Astrocyte of the spinal cord (primary cell): ENCODE results near the gene CAVIN2.

Source experiments
- DNase-seq: peaks from one replicate; pipeline ENCODE4 v3.0.0; 2011; ENCODE audit warnings: low read depth, low spot score
- H3K4me3 ChIP-seq: 2 replicates; pipeline ENCODE4 v1.5.1; 2011; ENCODE audit warnings: low read depth, mild to moderate bottlenecking, low read length, moderate library complexity
- in situ Hi-C: cut with HindIII; loops from 2 replicates; pipeline ENCODE4 v1.10.0; 2017; ENCODE audit warnings: low sequenced_read_pairs
- TF ChIP-seq, protein P1 (sequence below): IDR thresholded peaks from 2 replicates; pipeline ENCODE4 v1.5.1; 2012; ENCODE audit warnings: low read depth, mild to moderate bottlenecking, low read length, inconsistent platforms

CAVIN2 gene

GRCh38 chr2:191877875-191878274, 31.0 kb upstream of the CAVIN2 start:
- TF ChIP-seq, protein P1, sequence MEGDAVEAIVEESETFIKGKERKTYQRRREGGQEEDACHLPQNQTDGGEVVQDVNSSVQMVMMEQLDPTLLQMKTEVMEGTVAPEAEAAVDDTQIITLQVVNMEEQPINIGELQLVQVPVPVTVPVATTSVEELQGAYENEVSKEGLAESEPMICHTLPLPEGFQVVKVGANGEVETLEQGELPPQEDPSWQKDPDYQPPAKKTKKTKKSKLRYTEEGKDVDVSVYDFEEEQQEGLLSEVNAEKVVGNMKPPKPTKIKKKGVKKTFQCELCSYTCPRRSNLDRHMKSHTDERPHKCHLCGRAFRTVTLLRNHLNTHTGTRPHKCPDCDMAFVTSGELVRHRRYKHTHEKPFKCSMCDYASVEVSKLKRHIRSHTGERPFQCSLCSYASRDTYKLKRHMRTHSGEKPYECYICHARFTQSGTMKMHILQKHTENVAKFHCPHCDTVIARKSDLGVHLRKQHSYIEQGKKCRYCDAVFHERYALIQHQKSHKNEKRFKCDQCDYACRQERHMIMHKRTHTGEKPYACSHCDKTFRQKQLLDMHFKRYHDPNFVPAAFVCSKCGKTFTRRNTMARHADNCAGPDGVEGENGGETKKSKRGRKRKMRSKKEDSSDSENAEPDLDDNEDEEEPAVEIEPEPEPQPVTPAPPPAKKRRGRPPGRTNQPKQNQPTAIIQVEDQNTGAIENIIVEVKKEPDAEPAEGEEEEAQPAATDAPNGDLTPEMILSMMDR = no peak
- in situ Hi-C loops = no loop called here
- no peak overlapping the region for H3K4me3 ChIP-seq

GRCh38 chr2:191875859-191876258, 29.0 kb upstream of the CAVIN2 start:
- in situ Hi-C loops = no loop called here
- TF ChIP-seq, protein P1 = no peak
- no peak overlapping the region for H3K4me3 ChIP-seq
- no peak for DNase-seq

More at GRCh38 chr2:191877875-191878274, 31.0 kb upstream of the CAVIN2 start:
- no peak for DNase-seq

GRCh38 chr2:191870744-191871143, 23.9 kb upstream of the CAVIN2 start:
- in situ Hi-C loops = no loop called here
- TF ChIP-seq, protein P1 = peak; percentile 36
- no peak overlapping the region for H3K4me3 ChIP-seq
- no peak for DNase-seq

DNA sequence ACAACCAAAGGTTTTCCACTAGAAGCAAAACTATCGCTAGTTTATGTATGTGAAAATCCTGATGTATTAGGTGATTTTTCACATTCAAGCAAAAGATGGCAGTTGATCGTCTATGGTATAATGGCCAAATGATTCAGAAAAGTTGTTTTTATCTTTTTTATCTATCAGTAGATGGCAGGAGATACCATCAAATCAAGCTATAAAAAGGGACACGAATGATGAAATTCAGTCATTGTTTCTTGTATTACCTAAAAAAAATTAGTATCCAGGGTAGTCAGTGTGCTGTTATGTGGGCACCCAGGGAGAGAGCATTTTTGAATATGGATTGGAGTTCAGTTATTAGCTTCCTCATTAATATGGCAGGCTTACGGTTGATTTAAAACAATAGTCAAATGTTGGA, 22.9 kb upstream of the CAVIN2 start:
- in situ Hi-C loops = no loop called here
- TF ChIP-seq, protein P1 = no peak
- H3K4me3 ChIP-seq = no peak overlapping the region
- no peak for DNase-seq

DNA sequence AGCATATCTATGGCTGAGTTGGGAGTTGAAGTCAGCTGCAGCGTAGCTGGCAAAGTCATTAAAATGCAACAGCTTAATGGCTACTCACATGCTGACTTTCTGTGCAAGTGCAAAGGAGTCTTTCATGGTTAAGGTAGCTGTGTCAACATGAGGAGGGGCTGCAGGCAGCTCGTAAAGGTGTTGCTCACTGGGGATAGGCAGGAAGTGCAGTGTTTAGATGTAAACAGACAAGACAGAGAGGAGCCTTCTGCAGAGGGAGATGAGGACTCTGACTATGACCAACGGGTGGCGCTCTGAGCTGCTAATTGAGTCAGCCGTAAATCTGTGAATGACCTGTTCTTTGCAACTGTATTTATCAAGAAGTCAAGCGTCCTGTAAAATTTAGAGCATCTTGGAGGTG, 22.3 kb upstream of the CAVIN2 start:
- TF ChIP-seq, protein P1 = peak; percentile 38
- in situ Hi-C loops = no loop called here
- H3K4me3 ChIP-seq = no peak overlapping the region
- DNase-seq = no peak

DNA sequence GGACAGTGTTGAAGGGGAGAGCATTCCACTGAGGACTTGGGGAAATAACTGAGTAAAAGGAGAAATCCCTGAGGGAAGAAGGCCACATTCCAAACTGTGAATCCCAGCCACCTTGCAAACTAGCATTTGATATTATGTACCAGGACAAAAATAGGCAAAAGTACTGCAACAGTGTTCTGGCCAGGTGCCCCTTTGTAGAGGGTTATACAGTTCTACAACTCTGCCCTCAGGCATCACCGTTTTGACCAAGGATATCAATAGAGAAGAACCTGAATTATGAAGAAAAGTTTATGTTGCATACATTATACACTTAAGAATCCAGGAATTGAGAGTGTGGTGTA, 20.6 kb upstream of the CAVIN2 start:
- no peak overlapping the region for H3K4me3 ChIP-seq
- in situ Hi-C loops = no loop called here
- TF ChIP-seq, protein P1 = no peak
- no peak for DNase-seq

GRCh38 chr2:191866675-191867506, 20.0 kb upstream of the CAVIN2 start:
- TF ChIP-seq, protein P1 = no peak
- H3K4me3 ChIP-seq = no peak overlapping the region
- DNase-seq = peak; percentile 90
- in situ Hi-C loops = no loop called here
